ENCODE data around the gene DPP10.

DPP10 gene

GRCh38 chr2:115825912-115826311 is 1383.5 kb downstream of the DPP10 start:
- no peak for DNase-seq

- no peak for DNase-seq
Measured at GRCh38 chr2:115833196-115833595, 1390.8 kb downstream of the DPP10 start.

GRCh38 chr2:115838539-115838938 is 1396.1 kb downstream of the DPP10 start:
- DNase-seq, result no peak

- no peak for DNase-seq
Measured at GRCh38 chr2:115842306-115842705, 1399.9 kb downstream of the DPP10 start.

GRCh38 chr2:115848192-115848591 is 1405.8 kb downstream of the DPP10 start:
- no peak for DNase-seq

GRCh38 chr2:115867024-115867423 is 1424.6 kb downstream of the DPP10 start:
- no peak for DNase-seq

GRCh38 chr2:115874427-115874826 is 1432.0 kb downstream of the DPP10 start:
- DNase-seq, result no peak

GRCh38 chr2:115880558-115880957 is 1438.1 kb downstream of the DPP10 start:
- DNase-seq, result no peak

GRCh38 chr2:115887209-115887776 is 1444.9 kb downstream of the DPP10 start:
- DNase-seq, result no peak

Measured in activated CD4-positive, alpha-beta T cell treated with anti-CD3 and anti-CD28 coated beads, Interleukin-2, amount 50 U/mL, for 16 hours (primary cell).